Kidney (tissue), 14 donors: ENCODE measurements around the gene RTP5. TPM values are rescaled to one million over a fixed set of nuclear protein-coding genes. Genes with fewer than 3 reads are reported as not detected.

Experiments
- DNase-seq, 5 donors: peaks; one replicate each; pipeline ENCODE4 v3.0.0-alpha.2; 2013 to 2020
- FAIRE-seq: peaks from 2 replicates; lab custom pipeline; 2012; peaks lifted over from hg19 to GRCh38; lab: Jason Lieb, UNC
- H3K27ac ChIP-seq, 2 donors: one replicate each; pipeline ENCODE4 v1.7.0; 2013; ENCODE audit warnings: low read depth in 2 of 2, low read length in 2 of 2, inconsistent platforms in 1 of 2
- H3K27me3 ChIP-seq: one replicate; pipeline ENCODE4 v1.7.1; 2013; ENCODE audit warnings: low read length, inconsistent platforms; ENCODE audit not compliant: control insufficient read depth, insufficient read depth
- H3K36me3 ChIP-seq, 3 donors: one replicate each; pipeline versions ENCODE4 v1.7.0 to v1.7.1; 2013; ENCODE audit warnings: low read length in 3 of 3, control low read depth in 1 of 3, inconsistent platforms in 1 of 3; ENCODE audit not compliant: insufficient read depth in 3 of 3, control insufficient read depth in 2 of 3
- H3K4me1 ChIP-seq, 3 donors: one replicate each; pipeline versions ENCODE4 v1.7.0 to v1.7.1; 2013; ENCODE audit warnings: low read length in 3 of 3, inconsistent platforms in 1 of 3, low read depth in 1 of 3; ENCODE audit not compliant: control insufficient read depth in 2 of 3, insufficient read depth in 2 of 3
- H3K4me3 ChIP-seq, 3 donors: one replicate each; pipeline versions ENCODE4 v1.7.0 to v1.8.1; 2013; ENCODE audit warnings: low read length in 3 of 3, control low read depth in 1 of 3, inconsistent platforms in 1 of 3
- H3K9ac ChIP-seq, 3 donors: one replicate each; pipeline versions ENCODE4 v1.7.0 to v1.7.1; 2013; ENCODE audit warnings: low read length in 3 of 3, control low read depth in 1 of 3, inconsistent platforms in 1 of 3
- H3K9me3 ChIP-seq, 3 donors: one replicate each; pipeline versions ENCODE4 v1.7.0 to v1.7.1; 2013; ENCODE audit warnings: low read length in 3 of 3, control low read depth in 1 of 3, inconsistent platforms in 1 of 3; ENCODE audit not compliant: control insufficient read depth in 2 of 3, insufficient read depth in 1 of 3
- intact Hi-C: fragments of 100-400 bp; cut with DNase I; formaldehyde crosslinking; loops from one replicate; pipeline ENCODE4 v1.11.1; 2022
- polyA plus RNA-seq: library from polyadenylated mRNA; stranded (reverse); fragments of 350-450 nt; fragmentation: Illumina TruSeq; extraction: RNeasy Lipid Tissue Mini Kit (QIAGEN cat#74804); gene quantifications from one replicate; pipeline ENCODE4 v1.2.3, GENCODE V29; 2014; ENCODE audit warnings: low read depth, low replicate concordance; ENCODE audit not compliant: insufficient read depth
- total RNA-seq: library from RNA; stranded (reverse); fragmentation: NEBNext Ultra II Directional; extraction: Animal tissue kit (Norgen Biotek cat#: 25700); gene quantifications from one replicate; pipeline ENCODE4 v1.2.1, GENCODE V29; 2021
- TF ChIP-seq, protein P1 (sequence below): IDR thresholded peaks from 3 replicates; pipeline ENCODE4 v1.5.1; 2012; ENCODE audit warnings: mild to moderate bottlenecking, moderate library complexity, borderline replicate concordance; ENCODE audit not compliant: insufficient read depth; ENCODE audit errors: extremely low read depth
- donor health status: control.
- donor health status: control.
- donor health status: control.
- donor health status: control.
- donor health status: control.
- donor health status: DM: yes; HTN: yes; CAD: no.
- donor health status: Normal renal cell carcinoma (clear cell type).

Gene RTP5
- total and polyA plus RNA-seq, 2 donors from 2014 or later: 0.13 TPM; not detected in 1

DNA sequence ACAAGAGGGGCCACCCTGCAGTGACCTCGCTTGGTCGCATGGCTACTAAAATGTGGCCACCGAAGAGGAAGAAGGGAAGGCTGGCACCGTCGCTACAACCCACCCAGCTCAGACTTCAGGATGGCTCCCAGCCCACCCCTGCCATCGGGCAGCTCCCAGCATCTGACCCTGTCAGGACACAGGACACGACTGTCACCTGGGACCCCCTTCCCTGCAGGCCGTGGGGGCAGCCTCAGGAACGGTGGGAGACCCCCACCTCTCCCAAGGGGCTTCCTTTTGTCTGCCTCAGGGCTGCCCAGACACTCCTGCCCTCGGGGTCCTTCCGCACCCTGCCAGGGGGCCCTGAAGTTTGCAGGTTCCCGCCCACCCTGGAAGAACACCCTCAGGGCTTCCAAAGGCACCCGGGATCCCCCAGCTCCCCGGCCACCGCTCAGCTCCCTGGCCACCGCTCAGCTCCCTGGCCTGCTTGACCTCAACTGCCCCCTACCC, 7.7 kb downstream of the RTP5 start:
- TF ChIP-seq, protein P1, sequence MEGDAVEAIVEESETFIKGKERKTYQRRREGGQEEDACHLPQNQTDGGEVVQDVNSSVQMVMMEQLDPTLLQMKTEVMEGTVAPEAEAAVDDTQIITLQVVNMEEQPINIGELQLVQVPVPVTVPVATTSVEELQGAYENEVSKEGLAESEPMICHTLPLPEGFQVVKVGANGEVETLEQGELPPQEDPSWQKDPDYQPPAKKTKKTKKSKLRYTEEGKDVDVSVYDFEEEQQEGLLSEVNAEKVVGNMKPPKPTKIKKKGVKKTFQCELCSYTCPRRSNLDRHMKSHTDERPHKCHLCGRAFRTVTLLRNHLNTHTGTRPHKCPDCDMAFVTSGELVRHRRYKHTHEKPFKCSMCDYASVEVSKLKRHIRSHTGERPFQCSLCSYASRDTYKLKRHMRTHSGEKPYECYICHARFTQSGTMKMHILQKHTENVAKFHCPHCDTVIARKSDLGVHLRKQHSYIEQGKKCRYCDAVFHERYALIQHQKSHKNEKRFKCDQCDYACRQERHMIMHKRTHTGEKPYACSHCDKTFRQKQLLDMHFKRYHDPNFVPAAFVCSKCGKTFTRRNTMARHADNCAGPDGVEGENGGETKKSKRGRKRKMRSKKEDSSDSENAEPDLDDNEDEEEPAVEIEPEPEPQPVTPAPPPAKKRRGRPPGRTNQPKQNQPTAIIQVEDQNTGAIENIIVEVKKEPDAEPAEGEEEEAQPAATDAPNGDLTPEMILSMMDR: no peak
- DNase-seq (peak in 2 of 5 donors; percentile 70 to 77), FAIRE-seq (no peak)
- no peaks in the 10 kb centered on the region for H3K9me3 ChIP-seq
- intact Hi-C loops: loop anchor here (10.0 kb wide), 1 partner anchor 142 kb away; the partner anchor contains the start of gene D2HGDH
- no peaks in the 10 kb centered on the region for H3K36me3 ChIP-seq
- no peak overlapping the region for H3K9ac ChIP-seq
- no peaks in the 10 kb centered on the region for H3K27me3 ChIP-seq
- H3K27ac ChIP-seq: no peak overlapping the region
- peaks cover 0 to 10% (median 0%) of the 10 kb centered on the region in 3 donors for H3K4me1 ChIP-seq
- no peak overlapping the region for H3K4me3 ChIP-seq

DNA sequence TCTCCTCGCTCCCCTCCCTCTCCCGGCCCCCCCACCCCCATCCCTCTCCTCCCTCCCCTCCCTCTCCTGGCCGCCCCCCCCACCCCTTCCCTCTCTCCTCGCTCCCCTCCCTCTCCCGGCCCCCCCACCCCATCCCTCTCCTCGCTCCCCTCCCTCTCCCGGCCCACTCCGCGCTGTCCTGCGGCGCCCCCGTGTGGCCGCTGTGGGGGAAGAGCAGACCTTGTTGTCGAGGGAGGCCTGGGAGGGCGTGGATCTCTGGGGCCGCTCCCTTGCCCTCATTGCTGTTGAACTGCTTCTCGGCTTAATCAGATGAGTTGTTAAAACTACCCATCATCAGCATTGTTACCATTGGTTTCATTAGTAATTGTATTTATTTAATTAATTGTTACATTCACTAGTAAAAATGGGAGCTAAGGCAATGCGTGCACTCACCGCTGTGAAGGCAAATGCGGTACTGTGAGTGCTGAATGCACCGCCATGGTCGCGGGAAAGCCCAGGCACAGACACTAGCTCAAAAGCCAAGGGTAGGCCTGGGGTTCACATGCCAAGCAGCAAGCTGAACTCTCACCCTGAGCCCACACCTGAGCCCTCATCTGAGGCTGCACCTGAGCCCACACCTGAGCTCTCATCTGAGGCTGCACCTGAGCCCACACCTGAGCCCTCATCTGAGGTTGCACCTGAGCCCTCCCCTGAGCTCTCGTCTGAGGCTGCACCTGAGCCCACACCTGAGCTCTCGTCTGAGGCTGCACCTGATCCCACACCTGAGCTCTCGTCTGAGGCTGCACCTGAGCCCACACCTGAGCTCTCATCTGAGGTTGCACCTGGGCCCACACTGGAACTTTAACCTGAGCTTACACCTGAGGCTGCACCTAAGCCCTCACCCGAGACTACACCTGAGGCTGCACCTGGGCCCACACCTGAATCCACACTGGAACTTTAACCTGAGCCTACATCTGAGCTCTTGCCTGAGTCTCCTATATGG, 8.8 kb downstream of the RTP5 start:
- Histone ChIP-seq H3K36me3 (no peaks in the 10 kb centered on the region), H3K27me3 (no peaks in the 10 kb centered on the region), H3K4me1 (peaks cover 0 to 13% (median 4%) of the 10 kb centered on the region in 3 donors), H3K9me3 (no peaks in the 10 kb centered on the region), H3K4me3 (no peak overlapping the region), H3K9ac (no peak overlapping the region), H3K27ac (no peak overlapping the region)
- no peak for FAIRE-seq
- peak; percentile 67 to 89 (median 89) for DNase-seq
- TF ChIP-seq, protein P1: peak; percentile 82
- intact Hi-C loops: loop anchor here (10.0 kb wide), 1 partner anchor 143 kb away; the partner anchor contains the start of gene D2HGDH

DNA sequence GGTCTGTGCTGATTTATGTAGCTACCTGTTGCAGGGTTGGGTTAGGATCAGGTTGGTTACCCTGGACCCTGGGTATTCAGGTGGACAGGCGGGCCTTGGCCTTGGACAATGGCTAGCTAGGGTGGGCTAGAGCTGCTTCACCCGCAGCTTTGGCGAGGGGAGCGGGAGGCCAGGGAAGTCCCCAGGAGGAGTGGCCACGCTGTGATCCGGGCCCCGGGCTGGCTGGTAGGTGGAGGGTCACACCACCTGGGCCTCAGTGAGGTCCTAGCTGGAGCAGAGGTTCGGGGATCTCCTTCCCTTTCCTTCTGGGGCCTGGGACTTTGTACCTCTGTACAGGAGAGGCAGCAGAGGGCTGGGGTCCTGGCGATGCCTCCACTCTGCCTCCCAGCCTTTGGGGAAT, 9.8 kb downstream of the RTP5 start:
- H3K36me3 ChIP-seq: no peaks in the 10 kb centered on the region
- H3K4me1 ChIP-seq: peaks cover 0 to 13% (median 4%) of the 10 kb centered on the region in 3 donors
- H3K9ac ChIP-seq: no peak overlapping the region
- TF ChIP-seq, protein P1: no peak
- H3K9me3 ChIP-seq: no peaks in the 10 kb centered on the region
- intact Hi-C loops: loop anchor here (10.0 kb wide), 1 partner anchor 145 kb away; the partner anchor contains the start of gene D2HGDH
- peak in 1 of 5 donors; percentile 78 for DNase-seq
- no peak overlapping the region for H3K27ac ChIP-seq
- FAIRE-seq: no peak
- no peaks in the 10 kb centered on the region for H3K27me3 ChIP-seq
- H3K4me3 ChIP-seq: no peak overlapping the region
